CD4-positive, alpha-beta T cell treated with Interleukin-4 for 4 hours (primary cell): ENCODE results near the gene SPRED2.
"Not testable (repeated sequence)": the region's sequence is repeated elsewhere in the genome, so short reads cannot be mapped to it uniquely, and the experiment has no call there.

Experiments used
- DNase-seq: peaks from one replicate; pipeline ENCODE4 v3.0.0-alpha.2; 2020

Gene SPRED2

GRCh38 chr2:65337915-65338314 is 94.5 kb downstream of the SPRED2 start:
- not testable (repeated sequence) for DNase-seq

GRCh38 chr2:65334714-65335113 is 97.7 kb downstream of the SPRED2 start:
- no peak for DNase-seq

- DNase-seq: no peak
These were observed 100.9 kb downstream of the SPRED2 start for GRCh38 chr2:65331336-65332025.

- DNase-seq: no peak
These were observed 102.9 kb downstream of the SPRED2 start for GRCh38 chr2:65329525-65329924.

- no peak for DNase-seq
These were observed 106.1 kb downstream of the SPRED2 start for GRCh38 chr2:65326276-65326675.

GRCh38 chr2:65325066-65325465 is 107.3 kb downstream of the SPRED2 start:
- DNase-seq: no peak

GRCh38 chr2:65320946-65321345 is 111.5 kb downstream of the SPRED2 start:
- no peak for DNase-seq

GRCh38 chr2:65320042-65320725 is 112.2 kb downstream of the SPRED2 start:
- peak; percentile 33 for DNase-seq

GRCh38 chr2:65319674-65320041 is 112.7 kb downstream of the SPRED2 start:
- DNase-seq: no peak

- no peak for DNase-seq
These were observed 113.2 kb downstream of the SPRED2 start for GRCh38 chr2:65319072-65319673.

- no peak for DNase-seq
These were observed 114.6 kb downstream of the SPRED2 start for GRCh38 chr2:65317841-65318240.

GRCh38 chr2:65317351-65317750 is 115.0 kb downstream of the SPRED2 start:
- DNase-seq: not testable (repeated sequence)

GRCh38 chr2:65316072-65316471 is 116.3 kb downstream of the SPRED2 start:
- DNase-seq: no peak

GRCh38 chr2:65314801-65315441 is 117.5 kb downstream of the SPRED2 start:
- no peak for DNase-seq

- no peak for DNase-seq
These were observed 118.5 kb downstream of the SPRED2 start for GRCh38 chr2:65313954-65314256.

GRCh38 chr2:65313126-65313953 is 119.1 kb downstream of the SPRED2 start:
- no peak for DNase-seq

GRCh38 chr2:65311596-65311995 is 120.8 kb downstream of the SPRED2 start:
- no peak for DNase-seq

GRCh38 chr2:65311049-65311448 is 121.3 kb downstream of the SPRED2 start:
- DNase-seq: no peak

GRCh38 chr2:65309699-65310098 is 122.7 kb downstream of the SPRED2 start:
- DNase-seq: no peak

GRCh38 chr2:65305934-65306333 is 126.5 kb downstream of the SPRED2 start:
- no peak for DNase-seq

GRCh38 chr2:65300761-65301711 is 131.4 kb downstream of the SPRED2 start:
- DNase-seq: peak; percentile 52
